Dedifferentiated amniotic fluid mesenchymal stem cell (primary cell): ENCODE results near the gene CETN1.

Source experiments
- DNase-seq: peaks from one replicate; pipeline ENCODE4 v3.0.0-alpha.2; 2016; ENCODE audit errors: extremely low spot score

Gene CETN1

DNA sequence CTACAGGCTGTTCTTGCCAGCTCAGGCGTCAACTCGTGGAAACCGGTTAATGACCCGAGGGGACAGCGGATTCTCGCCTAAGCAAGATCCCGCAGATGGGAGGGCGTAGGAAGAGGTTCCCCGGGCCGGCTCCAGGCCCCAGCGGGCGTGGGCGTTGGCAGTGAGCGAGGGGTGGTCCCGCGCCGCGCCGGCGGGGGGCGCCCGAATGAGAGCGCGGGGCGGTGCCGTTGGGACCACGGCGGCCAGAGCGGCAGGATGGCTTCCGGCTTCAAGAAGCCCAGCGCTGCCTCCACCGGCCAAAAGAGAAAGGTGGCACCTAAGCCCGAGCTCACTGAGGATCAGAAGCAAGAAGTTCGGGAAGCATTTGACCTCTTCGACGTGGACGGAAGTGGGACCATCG lies at the start of gene CETN1:
Gene CETN1 (plus strand): TSS at position 227 of the 400 bp plus-strand sequence. CDS start 29 bp downstream, at position 256.
- DNase-seq = no peak

DNA sequence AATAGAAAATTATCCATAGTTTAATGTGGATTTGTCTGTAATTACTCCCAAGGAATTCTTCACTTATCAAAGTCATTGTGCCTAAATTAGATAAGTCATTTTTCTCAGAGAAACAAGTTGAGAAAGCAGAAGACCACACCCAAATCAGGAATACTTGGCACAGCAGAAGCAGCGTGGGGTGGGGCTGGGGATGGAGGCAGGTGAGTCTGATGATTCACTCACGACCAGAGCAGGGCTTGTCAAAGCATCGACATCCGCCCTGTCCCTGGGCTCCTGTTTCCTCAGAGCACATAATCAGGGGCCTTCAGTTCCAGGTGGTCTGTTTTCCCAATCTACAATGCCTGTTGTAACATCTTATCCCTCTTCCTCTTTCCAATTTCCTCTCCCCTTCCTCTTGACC lies 48.2 kb upstream of the CETN1 start:
- DNase-seq = no peak

DNA sequence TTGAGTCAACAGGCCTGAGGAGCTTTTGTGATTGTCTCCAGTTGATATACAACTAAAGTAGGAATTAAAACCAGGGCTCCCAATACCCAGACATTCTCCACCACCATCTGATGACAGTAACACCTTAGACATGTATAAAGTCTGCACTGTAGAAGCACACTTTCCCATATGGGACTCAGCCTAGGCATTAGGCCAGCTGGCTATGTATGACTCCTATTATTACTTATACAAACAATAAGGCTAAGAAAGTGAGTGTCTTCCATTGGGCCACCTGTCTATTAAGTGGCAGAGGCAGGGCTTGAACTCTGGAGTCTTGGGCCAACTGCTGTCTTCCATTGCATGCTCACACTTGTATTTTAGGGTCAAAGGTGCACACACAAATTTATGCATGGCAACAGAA lies 47.5 kb upstream of the CETN1 start:
- no peak for DNase-seq

DNA sequence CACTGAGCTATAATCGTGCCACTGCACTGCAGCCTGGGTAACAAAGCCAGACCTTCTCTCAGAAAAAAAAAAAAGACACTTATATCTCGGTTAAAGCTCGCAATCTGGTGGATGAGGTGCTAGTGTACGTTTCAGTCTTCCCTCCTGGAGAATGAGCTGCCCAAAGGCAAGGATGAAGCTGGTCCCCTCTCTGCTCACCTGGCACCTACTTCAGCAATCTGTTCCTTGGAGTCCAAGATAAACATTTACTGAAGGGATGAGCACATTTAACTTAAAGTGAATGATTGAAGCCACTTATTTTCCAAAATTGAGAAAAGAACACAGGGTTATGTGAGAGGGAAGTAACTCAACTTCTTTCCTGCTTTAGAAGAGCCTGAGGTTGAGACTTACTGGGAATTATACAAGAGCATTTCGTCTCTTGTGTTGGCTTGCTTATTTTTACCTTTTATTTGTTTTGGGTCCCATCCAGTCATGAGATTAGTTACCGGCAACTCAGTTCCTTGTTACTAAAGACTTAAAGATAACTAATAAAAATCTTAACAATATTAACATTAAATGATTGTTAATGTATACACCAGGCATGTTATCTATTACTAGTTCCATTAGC lies 46.1 kb upstream of the CETN1 start:
- no peak for DNase-seq

DNA sequence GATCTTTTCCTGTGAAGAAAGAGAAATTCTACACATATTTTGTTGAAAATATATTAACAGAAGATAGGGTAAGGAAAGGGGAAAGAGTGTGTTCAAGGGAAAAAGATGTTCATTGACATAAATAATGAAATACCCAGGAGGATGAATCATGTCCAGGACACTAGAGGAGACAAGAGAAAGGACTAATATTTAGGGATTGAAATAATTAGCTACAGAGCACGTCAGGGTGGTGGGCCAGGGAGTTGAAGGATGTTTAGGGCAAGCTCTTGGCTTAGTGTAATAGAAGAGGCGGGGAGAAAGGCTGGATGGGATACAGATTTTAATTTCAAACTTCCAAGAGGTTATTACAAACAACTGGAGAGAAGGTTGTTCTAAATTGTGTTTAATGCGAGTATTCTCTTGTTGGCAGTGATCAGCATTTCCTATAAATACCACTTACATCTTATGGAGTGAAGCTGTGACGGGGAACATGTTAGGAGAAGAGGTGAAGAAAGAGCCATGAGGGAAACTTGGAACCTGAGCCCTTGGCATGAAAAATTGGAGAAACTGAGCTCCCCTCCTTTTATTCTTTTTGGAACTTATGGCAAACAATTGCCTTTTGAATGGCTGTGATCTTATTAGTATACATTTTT lies 36.6 kb upstream of the CETN1 start:
- no peak for DNase-seq

DNA sequence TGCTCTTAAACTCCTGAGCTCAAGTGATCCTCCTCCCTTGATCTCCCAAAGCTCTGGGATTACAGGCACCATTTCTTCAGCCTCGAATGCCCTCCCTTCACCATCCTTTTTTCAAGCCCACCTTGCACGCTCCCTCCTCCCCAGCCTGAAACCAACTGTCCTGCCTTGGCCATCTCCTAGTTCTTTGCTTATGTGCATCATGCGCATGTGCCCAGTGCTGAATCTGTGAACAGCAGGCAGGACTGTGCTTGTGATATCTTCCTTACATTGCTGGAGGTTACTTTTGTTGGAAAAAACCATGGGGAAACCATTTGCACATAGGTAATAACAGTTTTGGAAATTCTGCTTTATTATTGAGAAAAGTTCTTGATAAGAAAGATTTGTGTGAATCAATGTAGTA lies 30.2 kb upstream of the CETN1 start:
- DNase-seq = no peak

DNA sequence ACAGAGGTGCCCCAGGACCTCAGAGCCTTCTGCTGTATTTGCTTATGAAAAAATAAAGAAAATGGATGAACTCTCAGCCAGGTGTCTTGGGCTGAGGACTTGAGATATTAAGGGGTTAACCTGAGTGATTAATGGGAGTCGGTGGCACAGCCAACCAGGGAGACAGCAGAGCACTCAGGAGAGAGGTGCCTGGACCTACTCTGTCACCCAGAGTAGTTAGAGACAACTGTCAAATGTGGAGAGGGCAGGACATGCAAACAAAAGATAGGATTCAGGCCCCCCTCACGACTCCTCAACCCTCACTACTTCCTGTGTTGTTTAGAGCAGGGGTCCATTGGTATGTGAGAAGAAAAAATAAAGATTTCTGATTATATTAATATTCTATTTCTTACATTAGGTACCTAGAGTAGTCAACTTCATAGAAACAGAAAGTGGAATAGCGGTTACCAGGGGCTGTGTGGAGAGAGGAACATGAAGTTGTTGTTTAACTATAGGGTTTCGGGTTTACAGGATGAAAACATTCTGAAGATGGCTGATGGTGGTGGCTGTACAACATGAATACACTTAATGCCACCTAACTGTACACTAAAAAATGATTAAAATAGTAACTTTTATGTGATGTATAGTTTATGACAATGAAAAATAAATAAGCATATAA lies 28.6 kb upstream of the CETN1 start:
- no peak for DNase-seq

DNA sequence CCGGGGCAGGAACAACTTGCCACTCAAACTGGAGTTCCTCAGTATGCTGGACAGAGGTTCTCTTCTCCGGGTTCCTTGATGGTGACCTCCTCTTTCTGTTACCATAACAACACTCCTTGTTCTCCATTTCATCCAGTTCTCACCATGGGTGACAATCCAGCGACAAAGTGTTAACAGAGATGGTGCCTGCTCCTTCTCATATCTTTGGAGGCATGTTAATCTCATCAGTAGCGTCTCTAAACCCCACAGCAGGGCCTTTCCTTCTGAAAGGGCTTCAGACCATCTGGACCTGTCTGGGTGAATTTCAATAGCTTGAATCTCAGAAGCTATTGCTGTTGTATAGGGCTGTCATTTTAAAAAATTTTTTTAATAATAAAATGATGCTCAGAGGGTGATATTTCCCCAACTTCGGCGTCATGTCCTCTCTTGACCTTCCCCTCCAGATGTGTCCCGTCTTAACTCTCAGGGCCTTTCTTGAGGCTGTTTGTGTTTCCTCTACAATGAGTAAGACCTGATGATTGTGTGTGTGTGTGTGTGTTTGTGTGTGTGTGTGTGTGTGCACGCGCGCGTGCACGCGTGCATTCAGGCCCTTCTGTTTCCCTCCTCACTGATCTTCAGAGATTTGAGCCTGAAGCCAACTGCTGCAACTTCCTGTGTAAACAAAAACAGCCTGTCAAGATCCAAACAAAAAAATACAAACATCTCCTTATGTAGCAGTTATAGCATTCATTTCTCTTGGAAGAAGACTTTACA lies 24.3 kb upstream of the CETN1 start:
- DNase-seq = no peak

DNA sequence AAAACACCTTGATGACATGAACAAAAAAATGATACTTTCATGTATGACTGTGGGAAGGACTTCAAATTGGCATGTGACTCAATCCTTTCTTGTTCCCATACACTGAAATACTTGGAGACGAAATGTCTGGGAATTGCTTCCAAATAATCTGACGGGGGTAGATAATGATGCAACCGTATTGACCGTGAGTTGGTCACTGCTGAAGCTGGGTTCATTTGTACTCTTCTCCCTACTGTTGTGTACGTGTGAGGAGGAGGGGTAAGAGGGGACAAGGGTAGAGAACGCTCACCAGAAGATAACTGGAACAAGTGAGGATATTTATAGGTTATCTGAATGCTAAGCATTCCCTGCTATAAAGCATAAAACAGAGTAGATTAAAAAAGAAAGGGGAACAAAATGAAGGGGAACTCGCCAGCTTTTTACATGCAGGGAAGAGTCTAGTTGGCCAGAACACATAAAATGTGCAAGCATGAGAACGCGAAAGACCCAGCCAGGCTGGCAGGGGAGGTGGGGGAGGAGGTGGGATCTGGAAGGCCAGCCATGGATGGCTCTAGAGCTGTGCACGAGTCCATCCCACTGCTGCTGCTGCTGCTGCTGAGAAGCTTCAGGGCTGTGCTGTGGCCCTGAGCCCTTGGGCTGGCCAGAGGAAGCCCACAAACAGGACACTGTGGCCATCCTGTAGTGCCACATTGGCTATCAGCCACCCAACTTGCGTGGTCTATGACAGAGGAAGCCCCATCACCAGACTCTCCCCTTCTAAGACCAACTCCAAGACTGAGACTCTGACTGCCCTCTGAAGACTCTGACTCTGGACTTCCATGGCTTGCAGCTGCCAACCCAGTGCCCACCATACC lies 15.2 kb upstream of the CETN1 start:
- no peak for DNase-seq

DNA sequence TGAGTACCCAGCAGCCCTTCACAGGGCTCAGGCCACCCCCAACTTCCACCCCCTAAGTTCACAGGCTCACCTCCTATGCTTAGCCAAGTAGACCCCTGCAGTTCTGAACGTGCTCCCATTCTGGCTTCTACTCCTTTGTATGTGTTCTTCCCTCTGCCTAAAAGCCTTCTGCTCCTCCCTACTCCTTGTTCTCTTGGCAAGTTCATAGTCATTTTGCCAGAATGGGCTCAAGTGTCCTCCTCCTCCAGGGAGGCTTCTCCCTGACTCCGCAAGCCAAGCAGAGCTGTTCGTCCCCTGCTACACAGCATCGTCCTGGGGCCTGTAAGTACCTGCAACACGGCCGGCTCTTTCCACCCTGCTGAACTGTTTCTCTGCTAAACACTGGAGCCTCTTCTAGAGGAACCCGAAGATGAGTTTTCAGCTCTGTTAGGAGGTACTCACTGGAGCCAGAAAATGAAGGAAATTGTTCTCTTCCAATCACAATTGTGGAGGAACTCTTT lies 14.6 kb upstream of the CETN1 start:
- no peak for DNase-seq

DNA sequence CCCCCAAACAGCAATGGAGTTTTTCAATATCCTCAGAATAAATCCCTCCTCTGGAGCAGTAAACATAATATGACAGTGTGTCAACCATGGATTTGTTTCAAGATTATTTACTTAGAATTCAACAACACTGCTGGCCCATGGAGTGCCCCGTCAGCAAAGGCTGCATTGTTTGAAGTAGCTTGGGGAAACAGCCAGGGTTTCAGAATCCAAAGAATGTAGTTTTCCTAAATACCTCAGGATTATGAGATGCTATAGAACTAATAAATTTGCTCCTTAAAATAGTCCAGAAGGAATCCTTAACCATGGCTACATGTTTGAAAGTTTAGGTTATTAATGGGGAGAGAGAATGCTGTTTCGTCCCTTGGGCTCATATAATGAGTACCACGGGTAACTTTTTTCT lies 13.1 kb upstream of the CETN1 start:
- DNase-seq = no peak

DNA sequence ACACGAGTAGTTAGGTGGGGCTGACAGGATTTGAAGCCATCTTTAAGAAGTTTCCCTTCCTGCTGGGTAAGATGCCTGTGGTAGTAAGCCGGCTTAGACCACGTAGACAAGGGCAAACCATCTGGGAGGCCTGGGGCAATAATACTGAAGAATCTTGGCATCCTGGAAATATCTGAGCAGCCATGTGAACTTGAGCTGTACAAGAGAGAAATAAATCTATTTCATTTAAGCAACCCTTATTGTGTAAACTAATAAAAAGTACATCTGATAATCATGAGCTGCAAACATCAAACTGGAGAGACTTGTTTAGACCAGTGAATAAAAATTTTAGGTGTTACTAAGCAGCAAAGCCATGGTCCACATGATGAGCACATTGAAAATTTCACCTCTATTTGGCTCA lies 11.4 kb upstream of the CETN1 start:
- no peak for DNase-seq

DNA sequence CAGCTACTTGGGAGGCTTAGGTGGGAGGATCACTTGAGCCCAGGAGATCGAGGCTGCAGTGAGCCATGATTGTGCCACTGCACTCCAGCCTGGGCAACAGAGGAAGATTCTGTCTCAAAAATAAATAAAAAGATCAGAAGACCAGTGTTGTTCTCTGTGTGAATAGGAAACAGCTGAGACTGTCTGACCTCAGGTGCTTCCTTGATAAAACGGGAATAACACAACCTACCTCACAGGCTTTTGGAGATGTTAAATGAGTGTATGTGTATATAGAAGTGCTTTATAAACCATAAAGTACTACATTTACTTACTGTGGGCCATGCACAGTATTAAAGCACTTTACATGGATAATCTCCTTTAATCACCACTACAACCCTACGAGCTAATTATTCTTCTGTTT lies 9.9 kb upstream of the CETN1 start:
- no peak for DNase-seq

DNA sequence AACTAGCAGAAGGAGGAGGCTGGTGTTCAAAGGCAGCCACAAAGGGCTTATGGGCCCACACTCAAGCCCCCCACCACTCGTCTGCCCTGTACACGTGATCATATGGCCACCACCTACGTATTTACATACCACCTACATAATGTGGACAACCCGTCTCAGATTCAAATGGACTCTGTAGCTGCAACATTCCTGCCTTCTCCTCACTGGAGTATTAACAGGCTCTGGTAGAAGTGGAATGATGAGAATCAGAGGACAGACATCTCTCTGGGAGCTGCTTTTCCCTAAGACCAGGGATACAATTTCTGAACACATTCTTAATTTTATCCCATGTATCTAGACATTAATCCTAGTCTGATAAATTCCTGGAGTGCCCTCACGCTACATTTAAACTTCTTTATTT lies 9.5 kb upstream of the CETN1 start:
- DNase-seq = no peak

DNA sequence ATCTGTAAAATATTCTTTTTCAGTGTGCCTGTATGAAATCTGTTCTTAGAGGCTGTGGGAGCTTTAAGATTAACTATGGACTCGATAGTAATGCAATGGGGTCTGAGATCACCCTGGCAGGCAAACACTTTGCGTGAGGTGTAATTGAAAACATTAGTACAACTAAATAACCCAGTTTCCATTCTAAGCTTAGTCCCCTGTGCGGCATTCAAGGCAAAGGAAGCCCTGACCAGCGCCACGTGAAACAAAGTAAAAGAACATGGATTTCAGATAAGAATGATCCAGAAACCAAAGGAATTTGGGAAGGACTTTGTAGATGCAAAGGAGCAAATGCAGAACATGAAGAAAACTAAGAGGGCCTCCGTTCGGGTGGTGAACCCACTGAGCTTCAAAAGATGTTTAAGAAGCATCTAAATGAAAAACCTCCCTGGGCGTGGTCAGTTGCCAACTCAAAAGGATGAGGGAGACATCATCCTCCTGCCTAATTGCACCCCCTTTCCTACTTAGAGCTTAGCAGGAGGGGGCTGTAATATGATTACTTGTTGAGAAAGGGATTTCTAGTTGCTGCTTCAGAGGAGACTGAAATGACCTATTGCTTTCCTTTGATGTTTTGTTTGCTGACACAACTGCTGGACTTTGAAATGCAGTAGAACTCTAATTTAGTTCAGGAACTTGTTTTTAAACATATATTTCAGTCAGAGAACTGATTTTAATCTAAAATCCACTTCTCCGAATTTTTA lies 7.9 kb upstream of the CETN1 start:
- DNase-seq = no peak

DNA sequence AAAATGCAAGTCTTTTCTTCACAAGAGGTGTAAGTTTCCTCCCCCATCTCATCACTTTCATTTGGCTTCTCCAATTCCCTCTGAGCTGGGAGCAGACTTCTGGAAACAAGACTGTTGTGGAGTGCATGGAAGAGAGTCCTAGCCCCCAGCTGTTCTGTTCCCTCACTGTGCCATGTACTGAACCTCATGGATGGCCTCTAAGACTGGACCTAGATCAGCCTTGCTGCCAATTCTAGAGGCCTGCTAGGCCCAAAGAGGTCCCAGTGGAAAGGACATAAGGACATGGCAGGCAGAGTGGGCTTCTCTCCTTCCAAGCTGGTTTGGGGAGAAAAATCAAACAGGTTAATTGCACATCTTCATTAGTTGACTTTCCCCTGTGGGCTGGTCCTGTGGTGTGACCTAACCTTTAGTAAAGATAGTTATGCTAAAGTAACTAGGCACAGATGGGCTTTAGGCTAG lies 7.3 kb upstream of the CETN1 start:
- no peak for DNase-seq

DNA sequence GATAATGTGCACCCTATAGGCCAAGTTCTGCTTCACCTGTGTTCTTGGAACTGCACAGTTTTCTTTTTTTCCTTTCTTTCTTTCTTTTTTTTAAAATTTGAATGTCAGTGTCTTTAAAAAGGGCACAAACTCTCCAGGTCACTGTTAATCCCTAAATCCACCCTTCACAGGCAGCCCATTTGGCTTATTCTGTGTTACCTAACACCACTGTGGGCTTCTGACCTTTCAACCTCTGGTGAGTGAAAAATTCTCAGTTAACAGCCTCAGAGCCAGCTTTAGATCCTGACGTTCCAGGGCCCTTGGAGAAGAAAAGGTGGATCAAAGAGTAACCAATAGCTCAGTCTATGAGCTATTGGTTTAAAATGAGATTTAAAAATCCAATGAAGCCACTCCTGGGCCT lies 6.8 kb upstream of the CETN1 start:
- DNase-seq = no peak

DNA sequence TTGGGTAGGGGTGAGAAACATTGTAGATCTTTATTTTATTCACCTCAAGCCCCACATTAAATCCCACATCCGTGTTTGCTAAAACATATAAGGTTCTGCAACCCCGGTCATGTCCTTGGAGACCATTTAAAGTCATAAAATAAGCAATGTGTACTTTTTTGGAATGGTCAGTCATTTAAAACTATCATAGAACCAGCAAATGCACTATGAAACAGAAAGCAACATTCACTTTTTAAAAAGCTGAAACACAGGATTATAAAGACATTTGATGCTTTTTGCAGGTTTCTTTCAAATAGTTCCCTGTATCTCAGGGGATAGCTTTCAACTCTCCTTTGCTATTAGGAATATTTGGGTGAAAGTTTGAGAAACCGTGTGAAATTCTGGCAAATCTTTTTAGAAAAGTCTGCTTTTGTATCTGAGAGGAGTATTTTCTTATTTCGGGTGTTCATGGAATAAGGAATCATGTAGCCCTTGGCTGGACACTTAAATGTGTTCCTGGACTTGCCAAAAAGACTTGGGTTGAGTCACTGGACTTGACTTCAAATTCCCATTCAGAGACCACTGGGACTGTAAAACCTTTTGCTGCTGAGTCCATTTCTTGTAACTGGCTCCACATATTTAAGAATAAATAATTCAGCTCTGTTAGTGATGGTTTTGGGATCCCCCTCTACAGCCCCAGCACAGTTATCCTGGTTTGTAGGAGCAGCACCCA lies 5.9 kb upstream of the CETN1 start:
- DNase-seq = no peak

DNA sequence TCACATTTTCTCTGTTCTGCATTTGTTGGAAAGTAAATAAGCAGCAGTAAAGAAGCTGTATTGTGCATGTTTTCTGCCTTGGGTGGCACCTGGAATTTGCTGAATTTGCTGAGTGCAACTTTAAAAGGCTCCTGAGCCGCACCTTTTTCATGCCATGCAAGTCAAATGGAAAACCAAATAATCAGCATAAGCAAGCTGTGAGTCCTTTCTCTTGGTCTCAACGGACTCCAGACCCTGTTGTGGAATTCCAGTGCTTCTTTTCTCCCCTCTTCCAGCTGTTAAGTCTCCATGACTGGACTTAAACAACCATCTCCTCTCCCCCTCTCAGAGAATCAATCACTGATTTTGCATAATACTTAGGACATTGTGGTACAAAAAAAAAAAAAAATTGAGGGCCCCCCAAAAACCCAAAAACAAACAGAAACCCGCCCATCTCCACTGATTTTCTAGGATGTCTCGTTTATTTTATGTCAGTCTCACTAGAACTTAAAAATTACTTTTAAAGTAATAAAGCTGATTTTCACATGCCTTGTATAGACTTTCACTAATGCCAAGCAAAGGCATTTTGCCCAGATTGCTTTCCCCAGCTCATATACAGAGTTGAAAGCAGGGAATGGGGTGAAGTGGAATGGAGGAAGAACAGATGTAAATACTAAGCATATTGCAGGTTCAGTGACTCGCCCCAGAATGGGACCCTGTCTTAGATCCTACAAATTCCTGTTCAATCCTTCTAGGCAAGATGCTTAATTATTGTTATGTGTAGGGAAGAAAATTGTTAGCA lies 5.1 kb upstream of the CETN1 start:
- no peak for DNase-seq
